Stimulated activated CD8-positive, alpha-beta memory T cell treated with anti-CD3 and anti-CD28 coated beads, Interleukin-7, amount 100 ng/mL, for 4 hours (primary cell): ENCODE measurements around the gene PKDCC.

Source experiments
- DNase-seq, 2 donors: peaks; one replicate each; pipeline ENCODE4 v3.0.0-alpha.2; 2020; ENCODE audit warnings: low read depth in 2 of 2

Gene PKDCC

GRCh38 chr2:42050010-42050702 lies 2.3 kb downstream of the PKDCC start:
- no peak for DNase-seq

- DNase-seq = no peak
Observed at GRCh38 chr2:42050703-42051542, 3.1 kb downstream of the PKDCC start.

- no peak for DNase-seq
Observed at GRCh38 chr2:42051543-42052235, 3.9 kb downstream of the PKDCC start.

DNA sequence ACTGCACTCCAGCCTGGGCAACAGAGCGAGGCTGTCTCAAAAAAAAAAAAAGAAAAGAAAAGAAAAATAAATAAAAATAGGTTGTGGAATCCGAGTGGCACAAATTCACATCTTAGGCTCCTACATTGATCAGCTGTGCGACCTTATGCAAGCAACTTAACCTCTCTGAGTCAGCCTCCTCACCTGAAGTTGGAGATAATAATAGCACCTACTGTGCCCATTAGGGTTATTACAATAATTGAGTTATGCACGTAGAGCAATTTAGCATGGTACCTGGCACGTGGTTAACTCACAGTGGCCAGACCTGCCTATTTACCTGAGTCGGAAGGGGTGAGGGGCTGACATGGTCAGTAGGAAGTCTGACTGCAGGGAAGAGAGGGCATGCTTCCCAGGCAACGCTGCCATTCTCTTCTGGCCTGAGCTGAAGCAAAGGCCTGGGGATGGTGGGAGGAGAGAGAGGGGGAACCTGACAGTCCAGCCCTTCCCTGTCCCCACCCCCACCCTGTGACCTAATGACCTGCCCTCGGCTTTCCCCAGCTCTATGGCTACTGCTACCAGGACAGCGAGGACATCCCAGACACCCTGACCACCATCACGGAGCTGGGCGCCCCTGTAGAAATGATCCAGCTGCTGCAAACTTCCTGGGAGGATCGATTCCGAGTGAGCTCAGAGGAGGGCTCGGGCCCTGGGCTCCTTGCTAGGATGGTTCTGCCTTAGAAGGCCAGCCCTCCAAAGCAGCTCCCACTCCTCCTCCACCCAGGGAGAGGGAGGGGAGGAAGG lies 5.1 kb downstream of the PKDCC start:
- DNase-seq = no peak

DNA sequence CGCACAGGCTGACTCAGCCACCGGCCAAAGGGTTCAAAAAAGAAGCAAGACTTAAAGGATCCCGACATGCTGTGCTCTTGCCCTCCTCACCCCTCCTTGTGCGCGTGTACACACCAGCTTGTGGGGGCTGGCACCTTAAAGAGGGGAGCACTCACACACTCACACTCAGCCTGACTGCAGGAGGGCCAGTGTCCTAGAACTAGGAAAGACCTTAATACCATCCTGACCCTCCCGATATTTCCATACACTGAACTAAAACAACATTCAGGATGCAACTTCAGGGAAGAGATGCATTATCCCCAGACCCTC lies 5.6 kb downstream of the PKDCC start:
- no peak for DNase-seq

DNA sequence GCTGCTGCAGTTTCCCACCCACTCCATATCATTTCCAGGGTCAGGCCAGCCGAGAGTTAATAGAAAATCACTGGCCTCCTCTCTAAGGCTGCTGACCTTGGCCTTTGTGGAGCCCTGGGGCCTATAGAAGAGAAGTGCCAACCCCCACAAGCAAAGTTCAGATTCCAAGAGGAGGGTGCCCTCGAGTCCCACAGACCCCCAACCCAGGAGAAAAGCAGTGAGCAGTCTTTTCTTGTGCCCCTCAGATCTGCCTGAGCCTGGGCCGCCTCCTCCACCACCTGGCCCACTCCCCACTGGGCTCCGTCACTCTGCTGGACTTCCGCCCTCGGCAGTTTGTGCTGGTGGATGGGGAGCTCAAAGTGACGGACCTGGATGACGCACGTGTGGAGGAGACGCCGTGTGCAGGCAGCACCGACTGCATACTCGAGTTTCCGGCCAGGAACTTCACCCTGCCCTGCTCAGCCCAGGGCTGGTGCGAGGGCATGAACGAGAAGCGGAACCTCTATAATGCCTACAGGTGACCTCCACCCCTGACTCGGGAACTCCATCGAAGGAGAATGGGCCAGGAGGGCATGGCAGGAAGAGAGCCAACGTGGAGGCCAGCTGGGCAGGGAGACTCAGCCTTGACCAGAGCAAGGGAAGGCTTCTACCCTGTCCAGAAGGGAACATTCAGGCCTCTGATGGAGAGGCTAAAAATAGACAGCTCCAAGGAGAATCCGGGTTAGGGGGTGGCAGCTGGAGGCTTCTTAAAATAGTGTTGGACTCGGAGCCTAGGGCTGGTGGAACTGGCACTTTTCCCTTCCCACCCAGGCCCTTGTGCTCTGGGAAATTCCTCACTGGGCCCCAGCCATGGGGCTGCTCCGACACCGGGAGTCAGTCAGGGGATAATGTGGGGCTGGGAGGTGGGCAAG lies 6.2 kb downstream of the PKDCC start:
- no peak for DNase-seq

- DNase-seq = no peak
Observed at GRCh38 chr2:42054714-42055430, 7.1 kb downstream of the PKDCC start.

DNA sequence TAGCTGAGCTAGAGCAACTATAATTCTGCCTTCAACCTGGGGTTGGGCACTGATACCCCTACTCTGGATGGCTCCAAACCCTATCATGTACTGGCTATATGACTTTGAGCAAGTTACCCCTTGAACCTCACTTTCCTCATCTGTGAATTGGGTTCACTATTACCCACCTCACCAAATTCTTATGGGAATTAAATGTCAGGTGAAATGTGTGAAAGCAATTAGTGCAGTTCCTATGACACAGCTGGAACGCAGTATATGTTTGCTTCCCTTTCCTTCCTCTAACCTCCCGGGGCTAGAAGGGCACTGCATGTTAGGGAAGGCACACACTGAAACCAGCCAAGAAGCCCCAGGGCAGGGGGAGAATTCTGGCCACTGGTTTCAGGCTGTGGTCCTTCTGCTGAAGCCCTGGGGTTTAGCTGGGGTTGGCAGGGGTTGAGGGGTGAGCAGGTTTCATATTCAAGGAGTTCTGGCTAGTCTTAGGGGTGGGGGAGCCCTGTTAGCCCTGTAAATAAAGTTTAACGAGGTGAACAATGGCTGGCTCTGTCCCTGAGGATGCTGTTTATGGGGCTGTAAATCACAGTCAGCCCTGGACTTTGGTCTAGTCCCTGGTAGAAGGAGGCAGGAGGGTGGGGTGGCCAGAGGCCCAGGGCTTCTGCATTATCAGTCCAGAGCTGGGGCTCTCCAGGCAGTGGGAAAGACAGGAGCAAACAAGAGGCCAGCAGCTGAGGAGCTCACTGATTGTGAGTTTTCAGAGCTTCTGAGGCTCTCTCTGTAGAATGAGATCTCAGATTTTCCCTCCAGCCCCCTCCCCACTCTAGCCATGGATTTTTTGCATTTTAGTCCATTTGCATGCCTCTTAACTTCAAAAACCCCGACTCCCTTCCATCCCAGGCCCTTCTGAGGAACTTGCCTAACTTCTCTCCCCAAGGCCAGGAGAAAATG lies 8.0 kb downstream of the PKDCC start:
- no peak for DNase-seq

- no peak for DNase-seq
Observed at GRCh38 chr2:42057159-42057901, 9.5 kb downstream of the PKDCC start.

DNA sequence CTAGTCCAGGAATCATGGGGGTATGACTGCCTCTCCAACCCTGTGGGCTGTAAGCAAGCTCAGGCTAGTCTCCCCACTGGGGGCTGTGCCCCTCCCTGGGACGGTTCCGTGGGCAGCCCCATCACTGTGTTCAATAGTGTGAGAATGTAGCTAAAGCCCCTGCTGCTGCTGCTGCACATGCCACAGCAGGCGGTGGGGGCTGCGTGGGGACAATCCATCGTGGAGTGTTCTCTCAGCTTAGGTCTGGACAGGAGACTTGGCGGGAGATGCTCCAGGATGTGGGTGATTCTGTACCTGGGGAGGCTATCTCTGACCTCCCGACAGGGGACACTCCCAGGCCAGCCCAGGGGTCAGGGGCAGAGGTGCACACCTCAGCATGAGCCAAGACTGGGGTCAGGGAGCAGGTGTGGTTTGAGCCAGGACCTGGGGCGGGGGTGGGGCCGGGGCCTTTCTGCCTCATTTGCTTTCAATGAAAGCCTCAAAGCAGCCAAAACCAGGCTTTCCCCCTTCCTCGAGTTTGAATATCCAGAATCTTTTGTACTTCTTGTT lies 10.2 kb downstream of the PKDCC start:
- DNase-seq = no peak

DNA sequence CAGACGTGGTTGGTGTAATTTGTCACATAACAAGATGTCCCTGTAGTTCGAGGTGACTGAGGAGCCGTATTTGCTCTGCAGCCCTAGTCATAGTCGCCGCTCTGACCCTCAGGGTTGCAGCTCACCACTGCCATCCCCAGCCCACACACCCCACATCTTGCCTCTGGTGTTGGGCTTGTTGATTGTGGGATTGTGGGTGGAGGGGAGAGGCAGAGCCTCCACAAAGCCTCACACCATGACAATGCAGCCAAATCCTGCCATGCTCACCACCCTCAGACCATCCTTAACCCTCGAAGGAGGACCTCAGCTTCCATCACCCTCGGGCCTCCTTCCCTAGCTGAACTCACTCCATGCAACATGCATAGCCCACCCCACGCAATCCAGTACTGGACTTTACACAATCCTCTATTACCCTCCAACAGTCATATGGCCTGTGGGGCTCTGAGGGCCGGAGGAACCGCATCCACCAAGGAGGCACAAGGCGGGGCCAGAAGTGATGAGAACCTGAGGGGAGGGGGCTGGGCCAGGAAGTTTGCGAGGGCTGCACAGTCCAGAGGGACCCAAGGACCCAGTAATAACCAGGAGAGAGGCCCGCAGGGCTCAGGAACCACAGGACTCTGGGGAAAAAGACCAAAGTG lies 11.6 kb downstream of the PKDCC start:
- no peak for DNase-seq

GRCh38 chr2:42060028-42060427 lies 12.2 kb downstream of the PKDCC start:
- no peak for DNase-seq

DNA sequence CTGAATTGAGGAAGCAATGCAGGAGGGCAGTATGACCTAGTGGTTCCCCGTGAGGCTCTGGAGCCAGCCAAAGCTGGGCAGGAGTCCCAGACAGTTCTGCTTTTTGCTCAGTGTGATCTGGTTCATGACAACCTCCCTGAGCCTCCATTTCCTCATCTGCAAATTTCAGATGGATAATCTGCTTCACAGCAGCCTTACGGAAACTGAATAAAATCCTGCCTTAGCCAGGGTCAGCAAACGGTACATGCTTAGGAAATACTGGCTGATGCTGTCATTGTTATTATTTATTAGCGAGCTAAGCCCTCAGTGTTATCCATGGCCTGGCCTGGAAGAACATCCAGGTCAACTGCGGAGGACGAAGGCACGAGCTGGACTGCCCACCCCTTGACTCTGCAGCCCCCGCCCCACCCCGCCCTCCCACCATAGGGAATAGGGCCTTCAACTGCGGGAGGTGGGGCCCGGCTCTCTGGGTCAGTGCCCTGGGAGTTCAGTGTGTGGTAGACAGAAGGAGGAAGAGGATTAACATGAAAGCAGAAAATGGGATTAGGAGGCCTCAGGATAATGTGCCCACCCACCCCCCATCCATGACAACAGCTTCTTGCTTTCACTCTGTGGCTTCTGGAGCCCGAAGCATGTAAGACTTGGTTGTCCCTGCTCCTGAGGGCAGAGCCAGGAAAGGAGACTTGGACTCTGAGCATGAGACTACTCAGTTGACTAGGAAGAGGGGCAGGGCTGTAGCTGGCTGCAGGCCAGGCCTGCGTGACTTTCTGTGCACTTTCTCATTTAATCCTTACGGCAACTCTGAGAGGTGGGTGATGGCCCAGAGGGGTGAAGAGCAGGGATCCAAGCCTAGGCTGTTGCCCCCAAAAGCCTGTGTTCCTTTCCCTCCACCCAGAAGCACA lies 13.1 kb downstream of the PKDCC start:
- no peak for DNase-seq

DNA sequence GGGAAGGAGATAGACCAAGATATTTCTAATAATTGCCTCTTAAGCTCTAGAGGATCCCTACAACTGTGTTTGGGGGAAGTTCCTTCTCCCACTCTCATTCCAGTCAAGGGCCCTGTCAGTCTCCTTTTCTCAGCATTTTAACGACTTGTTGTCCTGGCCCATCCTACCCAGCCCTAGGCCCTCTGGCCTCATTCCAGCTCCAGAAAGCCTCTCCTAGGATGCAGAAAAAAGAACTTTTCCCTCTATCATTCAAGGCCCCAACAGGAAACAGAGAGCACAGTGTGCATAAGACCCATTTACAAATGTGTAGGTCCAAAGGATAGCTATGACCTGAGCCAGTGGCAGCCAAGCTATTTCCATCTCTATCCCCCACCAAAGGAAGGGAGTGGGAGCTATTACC lies 14.0 kb downstream of the PKDCC start:
- DNase-seq = no peak

- DNase-seq = no peak
Observed at GRCh38 chr2:42063431-42064171, 15.8 kb downstream of the PKDCC start.

- DNase-seq = no peak
Observed at GRCh38 chr2:42064417-42064942, 16.7 kb downstream of the PKDCC start.
